ENCODE results near the gene PACRG.

PACRG gene

DNA sequence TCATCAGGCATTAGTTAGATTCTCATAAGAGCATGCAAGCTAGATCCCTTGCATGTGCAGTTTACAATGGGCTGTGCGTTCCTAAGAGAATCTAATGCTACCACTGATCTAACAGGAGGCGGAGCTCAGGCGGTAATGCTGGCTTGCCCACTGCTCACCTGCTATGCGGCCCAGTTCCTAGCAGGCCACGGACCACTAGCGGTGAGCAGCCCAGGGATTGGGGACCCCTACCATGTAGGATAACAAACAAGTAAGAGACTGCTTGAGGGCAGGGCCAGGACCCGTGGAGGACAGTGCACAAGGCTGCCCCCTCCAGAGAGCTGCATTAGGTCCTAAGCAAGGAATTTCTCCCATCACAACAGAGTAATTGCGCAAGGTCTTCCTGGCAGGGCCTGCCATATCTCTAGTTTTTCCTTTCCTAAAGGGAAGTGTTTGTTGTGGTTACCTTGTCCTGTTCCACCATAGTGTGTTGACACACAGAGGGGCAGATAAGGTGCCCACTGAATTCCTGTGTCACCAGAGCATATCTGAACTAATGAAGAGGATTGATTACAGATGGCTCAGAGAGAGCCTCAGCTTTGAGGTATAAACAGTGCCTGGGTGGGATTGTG, 58.0 kb downstream of the PACRG start:
- DNase-seq: no peak

DNA sequence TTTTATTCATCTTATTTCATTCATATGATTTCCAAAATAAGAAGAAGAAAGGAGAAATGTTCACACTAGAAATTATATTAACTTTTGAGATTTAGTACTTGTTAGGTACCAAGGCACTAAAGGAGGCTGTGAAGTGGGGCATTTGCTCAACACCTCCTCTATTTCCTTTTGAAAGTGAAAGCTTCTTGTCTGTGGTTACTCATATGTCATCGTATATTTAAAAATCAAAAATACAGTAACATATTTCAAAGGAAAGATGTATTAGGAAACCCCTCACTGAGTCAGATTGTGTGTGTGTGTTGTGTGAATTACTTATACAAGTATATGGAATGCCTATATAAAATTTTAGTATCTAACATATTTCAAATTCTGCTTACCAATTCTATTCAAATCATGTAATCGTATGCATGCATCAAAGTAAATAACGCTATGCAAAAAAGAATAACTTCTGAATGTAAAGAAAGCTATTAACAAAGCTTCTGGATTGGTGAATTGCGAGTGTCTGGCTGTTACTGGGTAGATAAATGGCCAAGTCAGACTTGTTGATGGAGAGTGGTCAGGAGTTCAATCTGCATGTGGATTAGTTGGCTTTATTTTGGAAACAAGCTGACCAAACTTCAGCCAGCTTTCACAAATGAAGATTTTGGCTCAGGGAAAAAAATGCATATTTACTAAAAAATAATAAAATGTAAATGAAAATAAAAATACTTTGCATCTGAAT, 70.9 kb downstream of the PACRG start:
- DNase-seq: no peak

DNA sequence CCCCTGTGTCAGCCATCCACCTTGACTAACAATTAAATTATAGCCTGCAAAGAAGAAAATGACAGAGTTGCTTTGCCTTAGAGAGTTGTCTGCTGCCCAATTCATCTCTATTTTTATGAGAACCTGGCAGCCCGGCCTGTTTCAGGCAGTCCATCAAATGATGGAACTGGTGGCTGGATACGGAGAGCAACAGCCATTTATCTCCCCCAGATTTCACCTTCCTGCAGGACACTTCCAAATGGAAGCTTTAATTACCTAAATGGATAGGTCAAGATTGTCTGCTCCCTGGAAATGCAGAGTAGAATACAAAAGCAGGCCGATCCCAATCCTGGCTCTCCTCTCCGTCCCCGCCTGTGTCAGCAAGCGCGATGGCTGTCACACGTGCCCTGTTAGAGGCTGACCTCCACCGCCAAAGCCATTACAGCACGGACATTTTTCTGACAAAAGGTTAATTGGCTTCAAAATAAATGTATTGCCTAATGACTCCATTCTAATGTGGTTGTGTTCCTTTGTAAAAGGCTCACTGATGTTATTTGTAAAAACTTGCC, 86.7 kb downstream of the PACRG start:
- no peak for DNase-seq

DNA sequence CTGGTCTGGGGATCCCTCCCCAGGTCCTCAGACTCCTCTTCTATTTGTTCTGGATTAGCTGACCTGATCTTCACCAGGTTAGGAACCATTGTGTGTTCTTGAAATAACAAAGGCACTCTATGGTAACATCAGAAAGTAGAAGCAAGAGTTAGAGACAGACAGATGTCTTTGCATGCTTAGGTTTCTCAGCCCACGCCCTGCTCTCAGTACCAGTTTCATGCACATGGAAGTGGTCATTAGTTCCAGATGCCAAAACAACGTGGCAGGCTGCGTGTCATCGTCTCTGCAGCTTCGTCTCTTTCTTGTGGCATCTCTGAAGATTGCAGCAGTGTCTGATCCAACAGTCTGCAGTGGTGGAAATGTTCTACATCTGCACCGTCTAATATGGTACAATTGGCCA, 89.4 kb downstream of the PACRG start:
- DNase-seq: no peak

DNA sequence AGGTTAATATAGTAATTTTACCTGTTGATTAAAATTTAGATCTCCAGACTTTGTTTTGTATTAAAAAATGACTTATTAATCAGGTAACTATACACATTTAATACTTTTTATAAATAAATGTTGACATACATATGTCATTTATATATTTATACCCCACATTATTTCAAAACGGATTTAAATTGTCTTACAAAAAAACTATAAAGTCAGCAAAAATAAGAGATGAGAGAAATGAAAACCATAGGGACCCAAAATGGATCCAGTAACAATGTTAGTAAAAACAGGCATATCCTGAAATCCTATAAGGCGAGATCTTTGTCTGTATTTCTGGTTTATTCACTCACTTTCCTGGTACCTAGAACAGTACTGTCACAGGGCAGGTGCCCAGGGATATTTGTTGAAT, 91.5 kb downstream of the PACRG start:
- DNase-seq: no peak

GRCh38 chr6:162821102-162821501, 93.3 kb downstream of the PACRG start:
- DNase-seq: no peak

DNA sequence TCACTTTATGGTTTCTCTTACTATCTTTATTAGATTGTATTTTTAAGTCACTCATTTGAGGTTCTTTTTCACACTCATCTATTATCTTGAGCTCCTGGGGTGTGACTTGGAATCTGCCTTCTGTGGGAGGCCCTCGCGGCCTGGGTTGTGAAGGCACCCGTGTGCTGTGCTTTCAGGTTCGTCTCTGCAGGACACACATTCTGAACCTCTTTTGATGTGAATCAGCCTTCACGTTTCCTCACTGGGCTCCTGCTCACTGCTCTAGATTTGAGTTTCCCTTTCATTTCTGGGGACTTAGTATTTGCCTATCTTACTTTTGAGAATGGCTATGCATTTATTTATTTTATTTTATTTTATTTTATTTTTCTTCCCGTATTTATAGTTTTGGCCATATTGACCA, 97.8 kb downstream of the PACRG start:
- no peak for DNase-seq

DNA sequence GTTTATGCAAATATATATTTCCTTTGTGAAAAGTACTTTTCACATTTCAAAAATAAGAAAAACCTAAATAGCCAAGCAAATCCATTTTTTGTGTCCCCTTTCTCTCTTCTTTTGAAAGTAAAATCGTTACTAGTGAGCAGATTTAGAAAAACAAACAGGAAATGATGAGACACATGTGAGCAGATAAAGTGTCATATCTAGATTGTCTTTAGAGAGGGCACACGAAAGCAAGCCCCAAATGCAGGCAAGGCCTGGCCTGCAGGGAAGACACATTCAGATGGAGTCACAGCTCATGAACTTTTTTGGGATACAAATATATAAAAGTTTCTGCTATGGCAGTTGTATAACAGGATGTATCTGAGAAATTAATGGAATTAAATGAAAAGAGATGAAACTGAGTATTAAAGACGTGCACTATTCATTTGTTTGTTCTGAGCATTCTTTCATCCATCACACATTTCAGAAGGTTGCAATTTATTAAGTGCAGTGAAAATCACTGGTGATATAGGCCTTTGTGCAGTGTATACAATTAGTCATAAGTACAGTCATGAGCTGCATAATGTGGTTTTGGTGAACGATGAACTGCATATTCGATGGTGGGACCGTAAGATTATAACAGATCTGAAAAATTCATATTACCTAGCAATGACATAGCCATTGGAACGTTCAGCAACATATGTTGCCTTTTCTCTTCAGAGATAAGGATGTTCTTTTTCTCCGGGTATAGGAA, 101.4 kb downstream of the PACRG start:
- DNase-seq: no peak

DNA sequence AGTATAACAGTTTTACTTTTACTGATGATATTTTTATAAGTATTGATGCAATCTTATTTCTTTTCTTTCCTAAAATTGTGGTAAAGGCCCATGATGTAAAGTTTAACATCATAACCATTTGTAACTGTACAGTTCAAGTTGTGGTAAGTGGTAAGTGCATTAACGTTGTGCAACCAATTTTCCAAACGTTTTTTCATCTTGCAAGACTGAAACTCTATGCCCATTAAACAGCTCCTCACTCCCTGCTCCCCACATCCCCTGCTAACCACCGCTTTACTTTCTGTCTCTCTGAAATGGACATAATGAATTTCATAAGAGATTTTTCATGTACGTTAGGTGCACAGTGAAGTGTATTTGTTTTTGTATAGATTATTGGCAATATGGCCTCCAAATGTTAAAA, 106.0 kb downstream of the PACRG start:
- no peak for DNase-seq

- DNase-seq: no peak
These were observed 118.2 kb downstream of the PACRG start for GRCh38 chr6:162845972-162846371.

DNA sequence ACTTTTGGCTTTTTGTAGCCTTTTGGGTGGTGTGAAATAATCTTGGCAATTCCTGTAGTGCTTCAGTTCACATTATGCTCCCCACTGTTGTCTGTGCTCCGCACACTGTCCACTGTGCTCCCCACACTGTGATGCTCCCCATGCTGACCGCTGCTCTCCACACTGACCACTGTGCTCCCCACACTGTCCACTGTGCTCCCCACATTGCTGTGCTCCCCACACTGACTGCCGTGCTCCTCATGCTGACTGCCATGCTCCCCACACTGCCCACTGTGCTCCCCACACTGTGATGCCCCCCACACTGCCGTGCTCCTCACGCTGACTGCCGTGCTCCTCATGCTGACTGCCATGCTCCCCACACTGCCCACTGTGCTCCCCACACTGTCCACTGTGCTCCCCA, 118.9 kb downstream of the PACRG start:
- no peak for DNase-seq

DNA sequence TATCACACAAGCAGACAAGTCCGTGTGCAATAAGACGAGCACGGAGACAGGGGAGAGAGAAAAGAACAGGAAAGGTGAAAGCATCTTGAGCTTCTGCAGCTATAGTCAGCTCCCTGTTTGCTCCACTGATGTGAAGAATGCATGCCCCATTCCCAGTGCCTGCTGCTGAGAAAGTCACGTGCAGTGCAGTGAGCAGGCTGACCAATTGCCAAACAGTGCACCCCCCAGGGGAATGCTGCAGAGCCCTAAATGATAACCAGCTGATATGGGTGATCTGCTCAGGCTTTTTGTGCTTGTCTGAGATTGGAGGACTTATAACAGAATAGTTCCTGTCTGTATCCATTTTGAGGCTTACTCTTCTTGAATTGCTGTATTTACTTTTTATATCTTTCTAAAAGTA, 121.5 kb downstream of the PACRG start:
- DNase-seq: no peak

DNA sequence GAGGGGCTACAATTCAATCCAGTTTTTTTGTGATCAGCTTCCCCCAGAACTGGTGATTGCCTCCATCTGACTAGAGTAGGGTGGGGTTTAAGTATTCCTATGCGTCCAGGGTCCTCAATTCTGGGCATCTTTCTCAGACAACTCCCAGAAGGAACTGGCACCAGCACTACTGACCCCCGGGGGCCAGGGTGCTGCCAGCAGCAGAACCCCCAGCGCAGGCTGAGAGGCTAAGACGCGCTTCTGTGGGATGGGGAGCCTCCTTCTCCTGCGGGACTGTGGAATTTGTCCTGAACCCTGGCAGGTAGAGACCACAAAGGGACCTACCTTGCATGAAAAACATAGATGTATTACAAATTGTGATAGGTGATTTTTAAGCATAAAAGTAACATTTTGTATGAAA, 124.4 kb downstream of the PACRG start:
- DNase-seq: no peak

- no peak for DNase-seq
These were observed 125.2 kb downstream of the PACRG start for GRCh38 chr6:162852840-162853577.

- DNase-seq: no peak
These were observed 126.5 kb downstream of the PACRG start for GRCh38 chr6:162854228-162854627.

- no peak for DNase-seq
These were observed 127.0 kb downstream of the PACRG start for GRCh38 chr6:162854734-162855191.

- no peak for DNase-seq
These were observed 129.1 kb downstream of the PACRG start for GRCh38 chr6:162856885-162857284.

GRCh38 chr6:162857326-162857725, 129.6 kb downstream of the PACRG start:
- DNase-seq: no peak

- DNase-seq: no peak
These were observed 134.7 kb downstream of the PACRG start for GRCh38 chr6:162862462-162862861.

DNA sequence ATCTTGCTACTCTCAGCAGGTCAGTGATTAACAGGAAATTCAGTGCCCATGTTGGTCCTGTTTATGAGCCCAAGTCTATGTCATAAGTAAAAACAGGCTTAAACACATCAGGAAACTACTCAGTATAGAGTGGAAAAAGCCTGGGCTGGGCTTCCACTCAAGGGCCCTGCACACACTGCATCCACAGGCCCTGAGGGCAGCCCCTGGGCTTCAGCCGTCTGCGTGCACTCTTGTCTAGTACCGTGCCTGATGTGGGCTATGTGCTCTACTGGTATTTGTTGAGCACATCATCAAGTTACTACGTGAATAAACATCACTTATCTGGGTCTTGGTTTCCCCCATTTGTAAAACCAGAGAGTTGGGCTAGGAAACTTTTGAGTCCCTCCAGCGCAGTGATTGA, 135.2 kb downstream of the PACRG start:
- DNase-seq: no peak

- no peak for DNase-seq
These were observed 136.0 kb downstream of the PACRG start for GRCh38 chr6:162863821-162864220.

DNA sequence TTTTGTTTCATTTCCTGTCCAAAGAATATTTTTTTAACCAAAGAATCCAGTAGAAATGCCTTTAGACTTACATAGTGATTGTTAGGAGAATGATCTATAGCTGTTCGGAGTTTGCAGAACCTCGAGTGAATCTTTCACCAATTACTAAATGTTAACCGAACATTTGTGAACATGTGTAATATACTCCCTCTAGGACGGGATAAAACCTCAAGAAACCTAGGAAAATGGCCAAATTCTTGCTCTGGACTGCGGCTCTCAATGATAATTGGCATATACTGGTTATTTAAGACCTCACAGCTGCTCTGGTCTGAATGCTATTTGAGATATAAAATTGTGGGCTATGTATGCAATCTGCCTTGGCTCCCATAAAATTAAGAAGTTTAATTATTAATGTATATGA, 137.1 kb downstream of the PACRG start:
- no peak for DNase-seq

- no peak for DNase-seq
These were observed 138.9 kb downstream of the PACRG start for GRCh38 chr6:162866656-162867055.

Measured in central memory CD4-positive, alpha-beta T cell (primary cell).